ENCODE measurements around the gene SYCP2.
"Not testable (repeated sequence)": the region's sequence is repeated elsewhere in the genome, so short reads cannot be mapped to it uniquely, and the experiment has no call there.

The SYCP2 gene

DNA sequence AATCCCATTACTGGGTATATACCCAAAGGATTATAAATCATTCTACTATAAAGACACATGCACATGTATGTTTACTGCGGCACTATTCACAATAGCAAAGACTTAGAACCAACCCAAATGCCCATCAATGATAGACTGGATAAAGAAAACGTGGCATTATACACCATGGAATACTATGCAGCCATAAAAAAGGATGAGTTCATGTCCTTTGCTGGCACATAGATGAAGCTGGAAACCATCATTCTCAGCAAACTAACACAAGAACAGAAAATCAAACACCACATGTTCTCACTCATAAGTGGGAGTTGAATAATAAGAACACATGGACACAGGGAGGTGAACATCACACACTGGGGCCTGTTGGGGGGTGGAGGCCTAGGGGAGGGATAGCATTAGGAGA lies 43.4 kb downstream of the SYCP2 start:
- DNase-seq, result not testable (repeated sequence)

DNA sequence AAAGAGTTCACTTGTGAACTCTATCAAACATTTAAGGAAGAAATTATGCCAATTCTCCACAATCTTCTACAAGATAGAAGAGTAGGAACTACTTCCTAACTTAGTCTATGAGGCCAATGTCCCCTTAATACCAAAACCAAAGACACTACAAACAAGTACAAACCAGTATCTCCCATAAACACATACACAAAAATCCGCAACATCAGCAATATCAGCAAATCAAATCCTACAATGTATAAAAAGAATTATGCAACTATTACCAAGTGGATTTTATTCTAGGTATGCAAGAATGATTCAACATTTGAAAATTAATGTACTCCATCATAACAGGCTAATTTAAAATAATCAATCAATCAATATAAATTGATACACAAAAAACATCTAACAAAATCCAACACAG lies 45.4 kb downstream of the SYCP2 start:
- DNase-seq, result no peak

DNA sequence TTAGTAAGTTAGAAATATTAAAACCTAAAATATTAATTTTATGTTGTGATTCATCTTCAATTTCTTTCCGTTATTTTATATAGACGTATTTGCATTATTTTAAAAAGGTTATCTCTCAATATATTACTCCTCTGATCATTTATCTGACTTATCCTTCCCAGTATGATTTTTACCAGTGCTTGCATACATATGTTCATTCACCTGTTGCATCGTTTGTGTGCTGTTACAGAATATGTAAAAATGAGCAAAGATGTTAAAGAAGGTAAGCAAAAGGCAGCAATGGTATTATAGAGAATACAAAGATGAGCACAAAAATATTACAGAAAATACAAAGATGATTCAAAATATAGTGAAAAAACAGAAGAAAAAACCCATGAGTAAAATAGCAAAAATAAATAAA lies 48.9 kb downstream of the SYCP2 start:
- DNase-seq, result no peak

DNA sequence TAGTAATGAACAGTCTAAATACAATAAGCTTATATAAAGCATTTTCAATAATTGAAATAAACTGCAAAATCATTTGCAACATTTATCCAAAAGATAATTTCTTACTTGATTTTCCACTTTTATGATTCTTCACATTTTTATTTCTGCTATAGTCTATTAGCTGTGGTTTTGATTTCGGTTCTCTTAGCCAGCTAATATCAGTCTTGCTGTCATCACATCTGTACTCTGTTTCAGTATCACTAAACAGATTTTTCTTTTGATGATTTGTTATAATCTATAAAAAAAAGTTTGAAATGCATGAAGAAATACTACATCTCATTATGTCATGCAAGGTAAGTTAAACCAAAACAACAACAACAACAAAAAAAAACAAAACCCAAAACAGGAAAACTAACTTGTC lies 53.2 kb downstream of the SYCP2 start:
- DNase-seq, result no peak

DNA sequence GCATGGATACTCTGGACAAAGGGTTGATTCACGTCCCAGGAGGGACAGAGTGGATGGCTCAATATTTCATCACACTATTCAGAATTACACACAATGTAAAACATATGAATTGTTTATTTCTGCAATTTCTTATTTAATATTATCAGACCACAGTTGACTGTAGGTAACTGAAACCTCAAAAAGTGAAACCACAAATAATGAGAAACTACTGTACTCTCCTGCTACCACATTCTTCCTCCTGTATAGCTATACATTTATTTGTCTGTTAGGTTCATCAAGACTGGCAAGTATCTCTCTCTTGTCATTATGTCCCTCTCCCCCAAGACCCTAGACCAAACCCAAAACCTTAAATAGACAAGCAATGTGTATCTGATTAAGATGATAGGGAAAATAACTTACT lies 60.0 kb downstream of the SYCP2 start:
- peak; percentile 5 for DNase-seq

GRCh38 chr20:59871096-59871495 lies 62.3 kb downstream of the SYCP2 start:
- DNase-seq, result no peak

- DNase-seq, result no peak
Observed at GRCh38 chr20:59866338-59866737, 67.1 kb downstream of the SYCP2 start.

DNA sequence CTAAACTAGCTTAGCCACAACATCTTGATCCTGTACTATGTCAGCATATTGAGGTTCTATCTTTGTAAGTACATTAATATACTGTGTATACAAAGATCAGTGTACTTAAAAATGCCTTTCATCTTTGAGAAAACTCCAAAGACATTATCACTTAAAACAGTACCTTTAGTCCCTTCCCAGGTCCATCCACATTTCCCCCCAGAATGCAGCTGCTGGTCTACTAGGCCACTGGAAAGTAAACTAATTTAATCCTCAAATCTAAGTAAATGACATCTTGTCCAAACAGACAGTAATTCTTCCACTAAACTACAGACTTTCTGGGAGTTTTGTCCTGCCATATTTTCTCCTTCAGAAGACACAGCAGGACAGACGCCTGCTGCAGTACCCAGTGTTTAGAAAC lies 68.7 kb downstream of the SYCP2 start:
- no peak for DNase-seq

- DNase-seq, result no peak
Observed at GRCh38 chr20:59863058-59863457, 70.4 kb downstream of the SYCP2 start.

GRCh38 chr20:59861401-59861800 lies 72.0 kb downstream of the SYCP2 start:
- no peak for DNase-seq

- no peak for DNase-seq
Observed at GRCh38 chr20:59858425-59858824, 75.0 kb downstream of the SYCP2 start.

DNA sequence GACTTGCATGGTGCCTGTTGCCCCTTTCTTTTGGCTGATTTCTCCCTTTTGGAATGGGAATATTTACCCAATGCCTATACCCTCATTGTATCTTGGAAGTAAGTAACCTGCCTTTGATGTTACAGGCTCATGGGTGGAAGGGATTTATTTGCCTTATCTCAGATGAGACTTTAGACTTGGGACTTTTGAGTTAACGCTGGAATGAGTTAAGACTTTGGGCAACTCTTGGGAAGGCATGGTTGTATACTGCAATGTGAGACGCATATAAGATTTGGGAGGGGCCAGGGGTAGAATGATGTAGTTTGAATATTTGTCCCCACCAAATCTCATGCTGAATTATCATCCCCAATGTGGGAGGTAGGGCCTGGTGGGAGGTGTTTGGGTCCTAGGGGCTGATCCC lies 75.5 kb downstream of the SYCP2 start:
- no peak for DNase-seq

- not testable (repeated sequence) for DNase-seq
Observed at GRCh38 chr20:59856941-59857340, 76.5 kb downstream of the SYCP2 start.

DNA sequence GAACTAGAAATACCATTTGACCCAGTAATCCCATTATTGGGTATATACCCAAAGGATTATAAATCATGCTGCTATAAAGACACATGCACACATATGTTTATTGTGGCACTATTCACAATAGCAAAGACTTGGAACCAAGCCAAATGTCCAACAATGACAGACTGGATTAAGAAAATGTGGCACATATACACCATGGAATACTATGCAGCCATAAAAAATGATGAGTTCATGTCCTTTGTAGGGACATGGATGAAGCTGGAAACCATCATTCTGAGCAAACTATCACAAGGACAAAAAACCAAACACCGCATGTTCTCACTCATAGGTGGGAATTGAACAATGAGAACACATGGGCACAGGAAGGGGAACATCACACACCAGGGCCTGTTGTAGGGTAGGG lies 76.9 kb downstream of the SYCP2 start:
- not testable (repeated sequence) for DNase-seq

- DNase-seq, result peak; percentile 31
Observed at GRCh38 chr20:59850018-59850641, 83.3 kb downstream of the SYCP2 start.

- DNase-seq, result no peak
Observed at GRCh38 chr20:59848182-59848581, 85.3 kb downstream of the SYCP2 start.

GRCh38 chr20:59845472-59845871 lies 88.0 kb downstream of the SYCP2 start:
- no peak for DNase-seq

DNA sequence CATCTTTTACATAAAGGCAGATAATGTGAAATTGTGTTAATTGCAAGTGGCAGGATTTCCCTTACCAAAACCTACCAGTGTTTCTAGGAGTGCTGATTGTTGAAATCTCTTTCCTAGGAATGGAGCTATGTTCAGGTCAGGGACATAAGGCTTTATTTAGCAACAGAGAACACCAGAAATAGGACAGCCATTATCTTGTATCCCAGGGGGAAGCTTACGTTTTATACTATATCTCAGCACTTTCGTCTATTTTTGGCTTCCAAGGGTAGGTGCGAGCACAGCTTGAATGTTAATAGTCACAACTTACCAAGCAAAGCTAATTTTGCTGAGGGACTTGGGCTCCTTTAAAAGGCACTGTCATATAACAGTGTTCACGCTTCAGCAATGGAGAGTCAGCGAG lies 94.0 kb downstream of the SYCP2 start:
- DNase-seq, result no peak

GRCh38 chr20:59837623-59838394 lies 95.6 kb downstream of the SYCP2 start:
- DNase-seq, result no peak

DNA sequence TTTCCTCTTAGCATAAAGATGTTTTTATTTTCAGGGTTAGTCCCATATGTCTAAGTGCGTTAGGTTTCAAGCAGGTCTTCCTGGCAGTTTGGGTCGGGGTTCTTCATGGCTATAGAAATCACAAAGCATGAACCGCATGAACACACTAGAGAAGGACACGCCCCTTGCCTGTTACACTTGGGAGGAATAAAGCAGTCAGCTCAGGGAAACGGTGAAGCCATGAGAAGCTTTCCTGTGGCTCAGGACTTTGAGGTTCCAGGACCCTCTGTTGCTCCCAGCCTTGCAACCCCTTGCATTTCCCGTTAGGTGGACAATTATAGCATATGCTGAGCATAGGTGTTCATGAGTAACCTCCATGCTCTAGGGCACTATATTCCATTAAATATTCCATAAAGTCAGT lies 96.7 kb downstream of the SYCP2 start:
- DNase-seq, result no peak

GRCh38 chr20:59835448-59836395 lies 97.7 kb downstream of the SYCP2 start:
- peak; percentile 41 for DNase-seq

DNA sequence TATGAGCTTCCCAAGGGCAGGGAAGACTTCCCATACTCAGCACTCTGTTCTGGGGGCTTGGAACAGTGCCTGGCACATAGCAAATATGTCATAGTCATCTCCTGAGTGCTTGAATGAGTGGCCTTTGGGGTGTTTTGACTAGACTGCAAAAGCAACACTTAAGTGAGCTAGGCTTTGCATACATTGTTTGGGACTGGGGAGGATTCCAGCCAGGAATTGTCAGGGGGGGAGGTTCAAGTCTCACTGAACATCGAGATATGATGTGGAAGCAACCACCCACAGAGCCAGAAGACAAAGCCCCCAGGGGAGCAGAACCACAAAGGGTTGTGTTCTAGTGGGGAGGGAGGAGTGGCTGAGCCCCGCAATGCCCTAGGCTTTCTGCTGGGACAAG lies 98.4 kb downstream of the SYCP2 start:
- DNase-seq, result peak; percentile 32

Data from fibroblast of upper back skin (primary cell).